ENCODE measurements around the gene C6orf52. TPM values are rescaled to one million over a fixed set of nuclear protein-coding genes. Genes with fewer than 3 reads are reported as not detected.
A peak's percentile ranks its signal among the peaks of the same experiment; 100 is the strongest.
"Not testable (repeated sequence)": the region's sequence is repeated elsewhere in the genome, so short reads cannot be mapped to it uniquely, and the experiment has no call there.

The C6orf52 gene
- total and polyA plus RNA-seq, 8 donors: 1.8 to 3.2 (median 2.8) TPM; not detected in 5

GRCh38 chr6:10722570-10722819 lies 28.1 kb upstream of the C6orf52 start:
- Histone ChIP-seq H3K4me1 (peaks cover 18 to 58% (median 41%) of the 10 kb centered on the region in 4 donors), H3K4me3 (peak overlapping the region; percentile 60 to 78 (median 74)), H3K36me3 (peaks cover 11 to 27% (median 23%) of the 10 kb centered on the region in 4 donors), H3K9me3 (peaks cover 0 to 7% (median 0%) of the 10 kb centered on the region in 4 donors), H3K27ac (peak overlapping the region; percentile 48 to 92 (median 90)), H3K27me3 (no peaks in the 10 kb centered on the region)
- intact Hi-C loops (cut with DNase I; ENCODE audit: low total_unique reads): no loop called here
- 0 to 2% (median 1%) methylated on average over 6 of the region's 6 CpGs for WGBS, 5 donors
- no peak for TF ChIP-seq EP300 (IDR thresholded peaks at IDR 0.05)
- no peak for TF ChIP-seq POLR2A (IDR thresholded peaks at IDR 0.05)
- no peak for TF ChIP-seq CTCF (IDR thresholded peaks at IDR 0.05)
- no peak for TF ChIP-seq POLR2AphosphoS5 (IDR thresholded peaks at IDR 0.05)
- DNase-seq: no peak

GRCh38 chr6:10721850-10722569 lies 27.6 kb upstream of the C6orf52 start:
- Histone ChIP-seq H3K36me3 (peaks cover 11 to 22% (median 18%) of the 10 kb centered on the region in 4 donors), H3K9me3 (peaks cover 0 to 7% (median 0%) of the 10 kb centered on the region in 4 donors), H3K27me3 (no peaks in the 10 kb centered on the region), H3K4me1 (peaks cover 18 to 54% (median 41%) of the 10 kb centered on the region in 4 donors), H3K27ac (peak overlapping the region; percentile 48 to 92 (median 90)), H3K4me3 (peak overlapping the region; percentile 60 to 78 (median 74))
- 74 to 90% (median 83%) methylated on average over 11 of the region's 11 CpGs for WGBS, 5 donors
- intact Hi-C loops (cut with DNase I; ENCODE audit: low total_unique reads): no loop called here
- DNase-seq: peak in 1 of 2 donors; percentile 5
- no peak for TF ChIP-seq EP300 (IDR thresholded peaks at IDR 0.05)
- TF ChIP-seq POLR2A (IDR thresholded peaks at IDR 0.05): no peak
- TF ChIP-seq CTCF (IDR thresholded peaks at IDR 0.05): no peak
- TF ChIP-seq POLR2AphosphoS5 (IDR thresholded peaks at IDR 0.05): no peak

GRCh38 chr6:10720960-10721849 lies 26.8 kb upstream of the C6orf52 start:
- peak overlapping the region; percentile 83 to 90 (median 85) for H3K27ac ChIP-seq
- DNase-seq; H3K27me3 ChIP-seq; intact Hi-C loops (cut with DNase I; ENCODE audit: low total_unique reads); H3K9me3 ChIP-seq: not testable (repeated sequence)
- H3K36me3 ChIP-seq: peaks cover 6 to 14% (median 10%) of the 10 kb centered on the region in 4 donors
- peaks cover 14 to 46% (median 41%) of the 10 kb centered on the region in 4 donors for H3K4me1 ChIP-seq
- peak overlapping the region; percentile 52 to 67 (median 54) for H3K4me3 ChIP-seq
- 69 to 79% (median 74%) methylated on average over 16 to 17 of the region's 17 CpGs for WGBS, 5 donors

- Histone ChIP-seq H3K27me3 (no peaks in the 10 kb centered on the region), H3K4me1 (peaks cover 14 to 39% (median 34%) of the 10 kb centered on the region in 4 donors), H3K9me3 (peaks cover 0 to 7% (median 0%) of the 10 kb centered on the region in 4 donors), H3K27ac (peak overlapping the region; percentile 83 to 88 (median 85)), H3K36me3 (peaks cover 0 to 6% (median 2%) of the 10 kb centered on the region in 4 donors), H3K4me3 (peak overlapping the region; percentile 52 to 67 (median 54))
- intact Hi-C loops (cut with DNase I; ENCODE audit: low total_unique reads): no loop called here
- peak; percentile 36 to 71 for DNase-seq
- 22 to 48% (median 41%) methylated on average over 22 to 49 of the region's 49 CpGs for WGBS, 5 donors
- TF ChIP-seq EP300 (IDR thresholded peaks at IDR 0.05): no peak
- TF ChIP-seq POLR2A (IDR thresholded peaks at IDR 0.05): no peak
- TF ChIP-seq CTCF (IDR thresholded peaks at IDR 0.05): no peak
- peak in 1 of 3 donors; percentile 32 for TF ChIP-seq POLR2AphosphoS5 (IDR thresholded peaks at IDR 0.05)
These were observed 26.0 kb upstream of the C6orf52 start for GRCh38 chr6:10720265-10720959.

All from stomach (tissue), 9 donors.